NCI-H1417 (cell line): ENCODE measurements around the gene BRD2.

Experiments
- DNase-seq, 3 experiments: peaks; one replicate each; lab custom pipeline; 2025; lab: John Stamatoyannopoulos, UW

BRD2 gene

DNA sequence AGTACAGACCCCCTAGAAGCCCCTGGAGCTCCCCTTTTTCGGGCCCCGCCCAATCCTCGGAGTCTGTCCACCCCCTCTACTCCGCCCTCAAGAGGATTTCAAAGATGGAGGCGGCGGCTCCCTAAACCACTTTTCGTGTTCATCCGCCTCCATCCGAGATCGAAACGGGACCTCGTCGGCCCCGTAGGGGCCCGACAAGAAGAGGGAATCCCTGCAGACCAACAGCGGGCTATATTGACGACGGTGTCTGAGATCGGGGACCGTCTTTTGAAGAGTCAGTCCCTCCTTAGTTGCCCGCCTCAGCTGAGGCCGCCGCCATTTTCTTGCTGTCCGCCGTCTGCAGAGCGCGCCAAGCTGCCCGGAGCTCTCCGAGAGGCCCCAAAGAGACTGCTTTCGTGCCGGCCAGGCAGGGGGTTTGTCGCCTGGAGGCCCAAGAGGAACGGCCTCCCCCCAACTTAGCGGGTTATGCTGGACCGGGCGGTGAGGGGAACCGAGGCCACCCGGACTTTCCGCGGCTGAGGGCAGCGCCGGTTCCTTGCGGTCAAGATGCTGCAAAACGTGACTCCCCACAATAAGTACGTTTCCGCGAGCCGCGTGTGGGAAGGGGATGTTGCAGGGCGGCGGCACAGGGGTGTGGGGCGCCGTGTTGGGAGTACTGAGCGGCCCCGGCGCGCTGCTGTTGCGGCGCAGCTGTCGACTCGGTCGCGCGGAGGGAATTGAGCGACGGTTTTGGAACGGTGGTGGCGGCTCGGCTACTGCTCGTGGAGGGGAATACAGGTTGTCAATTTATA lies 4.2 kb downstream of the BRD2 start:
- peak in 2 of 3 experiments; percentile 59 to 71 for DNase-seq

GRCh38 chr6:32973144-32974015 lies 5.0 kb downstream of the BRD2 start:
- peak; percentile 31 to 82 (median 71) for DNase-seq

DNA sequence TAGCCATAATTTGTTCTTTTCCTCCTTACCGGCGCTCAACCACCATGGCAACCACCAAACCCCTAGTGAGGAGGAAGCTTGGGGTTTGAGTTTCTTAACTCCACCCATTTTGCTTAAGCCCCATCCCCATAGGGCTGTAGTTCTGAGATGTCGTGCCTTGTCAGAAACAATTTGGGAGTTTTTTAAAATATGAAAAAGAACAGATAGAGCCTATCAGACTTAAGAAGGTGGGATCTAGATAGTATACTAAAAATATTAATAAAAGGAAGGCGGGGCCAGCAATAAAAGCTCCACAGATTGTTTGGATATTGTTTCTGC lies 5.6 kb downstream of the BRD2 start:
- DNase-seq: peak in 1 of 3 experiments; percentile 59

GRCh38 chr6:32974541-32975308 lies 6.3 kb downstream of the BRD2 start:
- peak in 1 of 3 experiments; percentile 13 for DNase-seq

DNA sequence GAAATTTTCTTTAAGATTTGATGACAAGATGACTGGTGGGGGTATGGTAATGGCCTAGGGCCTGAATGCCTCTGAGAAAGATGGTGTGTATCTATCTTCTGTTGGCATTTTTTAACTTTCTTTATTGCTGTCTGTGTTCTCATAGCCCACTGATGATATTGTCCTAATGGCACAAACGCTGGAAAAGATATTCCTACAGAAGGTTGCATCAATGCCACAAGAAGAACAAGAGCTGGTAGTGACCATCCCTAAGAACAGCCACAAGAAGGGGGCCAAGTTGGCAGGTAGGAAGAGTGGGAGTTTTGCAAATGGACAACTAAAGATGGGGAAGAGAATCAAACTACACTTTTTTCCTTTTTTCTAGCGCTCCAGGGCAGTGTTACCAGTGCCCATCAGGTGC lies 7.5 kb downstream of the BRD2 start:
- DNase-seq: no peak

DNA sequence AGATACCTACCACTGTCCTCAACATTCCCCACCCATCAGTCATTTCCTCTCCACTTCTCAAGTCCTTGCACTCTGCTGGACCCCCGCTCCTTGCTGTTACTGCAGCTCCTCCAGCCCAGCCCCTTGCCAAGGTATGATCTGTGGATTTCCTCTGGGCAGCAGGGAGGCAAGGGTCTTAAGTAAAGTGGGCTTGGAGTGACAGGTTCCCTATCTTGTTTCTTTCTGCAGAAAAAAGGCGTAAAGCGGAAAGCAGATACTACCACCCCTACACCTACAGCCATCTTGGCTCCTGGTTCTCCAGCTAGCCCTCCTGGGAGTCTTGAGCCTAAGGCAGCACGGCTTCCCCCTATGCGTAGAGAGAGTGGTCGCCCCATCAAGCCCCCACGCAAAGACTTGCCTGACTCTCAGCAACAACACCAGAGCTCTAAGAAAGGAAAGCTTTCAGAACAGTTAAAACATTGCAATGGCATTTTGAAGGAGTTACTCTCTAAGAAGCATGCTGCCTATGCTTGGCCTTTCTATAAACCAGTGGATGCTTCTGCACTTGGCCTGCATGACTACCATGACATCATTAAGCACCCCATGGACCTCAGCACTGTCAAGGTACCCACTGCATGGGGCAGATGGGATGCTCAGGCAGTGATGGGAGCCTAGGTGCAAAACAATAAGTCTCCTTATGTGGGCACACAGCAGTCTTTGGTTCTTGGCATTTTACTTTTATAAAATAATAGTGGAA lies 8.1 kb downstream of the BRD2 start:
- no peak for DNase-seq

DNA sequence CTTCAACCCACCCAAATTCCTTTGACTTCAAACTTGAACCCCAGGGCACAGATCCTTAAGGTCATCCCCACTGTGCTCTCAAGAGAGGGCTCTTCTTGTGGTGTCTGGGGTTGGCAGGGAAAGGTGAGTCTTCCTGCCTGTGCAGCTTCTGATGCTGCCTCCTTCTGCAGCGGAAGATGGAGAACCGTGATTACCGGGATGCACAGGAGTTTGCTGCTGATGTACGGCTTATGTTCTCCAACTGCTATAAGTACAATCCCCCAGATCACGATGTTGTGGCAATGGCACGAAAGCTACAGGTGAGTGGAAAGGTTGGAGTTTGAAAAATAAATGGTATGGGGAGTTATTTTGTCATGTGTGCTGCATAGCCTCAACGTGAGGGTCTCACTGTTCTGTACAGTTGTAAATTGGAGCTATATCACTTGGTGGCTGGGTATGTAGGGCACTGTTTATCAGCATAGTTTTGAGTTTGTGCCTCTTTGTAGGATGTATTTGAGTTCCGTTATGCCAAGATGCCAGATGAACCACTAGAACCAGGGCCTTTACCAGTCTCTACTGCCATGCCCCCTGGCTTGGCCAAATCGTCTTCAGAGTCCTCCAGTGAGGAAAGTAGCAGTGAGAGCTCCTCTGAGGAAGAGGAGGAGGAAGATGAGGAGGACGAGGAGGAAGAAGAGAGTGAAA lies 9.0 kb downstream of the BRD2 start:
- no peak for DNase-seq

DNA sequence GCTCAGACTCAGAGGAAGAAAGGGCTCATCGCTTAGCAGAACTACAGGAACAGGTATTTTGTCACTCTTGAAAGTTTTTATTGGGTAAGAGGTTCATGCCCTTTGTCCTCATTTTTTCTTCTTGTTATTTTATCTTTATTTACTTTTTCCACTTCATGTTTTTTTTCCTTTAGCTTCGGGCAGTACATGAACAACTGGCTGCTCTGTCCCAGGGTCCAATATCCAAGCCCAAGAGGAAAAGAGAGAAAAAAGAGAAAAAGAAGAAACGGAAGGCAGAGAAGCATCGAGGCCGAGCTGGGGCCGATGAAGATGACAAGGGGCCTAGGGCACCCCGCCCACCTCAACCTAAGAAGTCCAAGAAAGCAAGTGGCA lies 9.5 kb downstream of the BRD2 start:
- DNase-seq: no peak

DNA sequence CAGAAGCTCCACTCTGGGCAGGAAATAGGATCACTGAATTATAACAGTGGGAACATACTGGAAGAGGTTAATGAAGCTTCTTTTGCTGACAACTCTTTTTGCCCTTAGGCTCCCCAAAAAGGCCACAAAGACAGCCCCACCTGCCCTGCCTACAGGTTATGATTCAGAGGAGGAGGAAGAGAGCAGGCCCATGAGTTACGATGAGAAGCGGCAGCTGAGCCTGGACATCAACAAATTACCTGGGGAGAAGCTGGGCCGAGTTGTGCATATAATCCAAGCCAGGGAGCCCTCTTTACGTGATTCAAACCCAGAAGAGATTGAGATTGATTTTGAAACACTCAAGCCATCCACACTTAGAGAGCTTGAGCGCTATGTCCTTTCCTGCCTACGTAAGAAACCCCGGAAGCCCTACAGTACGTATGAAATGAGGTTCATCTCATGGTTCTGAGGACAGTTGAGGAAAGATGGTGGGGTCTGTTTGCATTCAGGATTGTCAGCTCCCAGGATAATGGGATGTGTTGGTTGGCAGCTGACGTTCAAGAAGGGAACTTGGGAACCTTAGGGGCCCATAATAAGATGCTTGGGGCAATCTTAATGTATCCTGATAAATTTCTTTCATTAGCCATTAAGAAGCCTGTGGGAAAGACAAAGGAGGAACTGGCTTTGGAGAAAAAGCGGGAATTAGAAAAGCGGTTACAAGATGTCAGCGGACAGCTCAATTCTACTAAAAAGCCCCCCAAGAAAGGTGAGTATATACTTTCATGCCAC lies 11.5 kb downstream of the BRD2 start:
- no peak for DNase-seq

GRCh38 chr6:32980488-32981038 lies 12.2 kb downstream of the BRD2 start:
- no peak for DNase-seq

GRCh38 chr6:32982084-32982701 lies 13.8 kb downstream of the BRD2 start:
- peak; percentile 41 to 81 (median 73) for DNase-seq

DNA sequence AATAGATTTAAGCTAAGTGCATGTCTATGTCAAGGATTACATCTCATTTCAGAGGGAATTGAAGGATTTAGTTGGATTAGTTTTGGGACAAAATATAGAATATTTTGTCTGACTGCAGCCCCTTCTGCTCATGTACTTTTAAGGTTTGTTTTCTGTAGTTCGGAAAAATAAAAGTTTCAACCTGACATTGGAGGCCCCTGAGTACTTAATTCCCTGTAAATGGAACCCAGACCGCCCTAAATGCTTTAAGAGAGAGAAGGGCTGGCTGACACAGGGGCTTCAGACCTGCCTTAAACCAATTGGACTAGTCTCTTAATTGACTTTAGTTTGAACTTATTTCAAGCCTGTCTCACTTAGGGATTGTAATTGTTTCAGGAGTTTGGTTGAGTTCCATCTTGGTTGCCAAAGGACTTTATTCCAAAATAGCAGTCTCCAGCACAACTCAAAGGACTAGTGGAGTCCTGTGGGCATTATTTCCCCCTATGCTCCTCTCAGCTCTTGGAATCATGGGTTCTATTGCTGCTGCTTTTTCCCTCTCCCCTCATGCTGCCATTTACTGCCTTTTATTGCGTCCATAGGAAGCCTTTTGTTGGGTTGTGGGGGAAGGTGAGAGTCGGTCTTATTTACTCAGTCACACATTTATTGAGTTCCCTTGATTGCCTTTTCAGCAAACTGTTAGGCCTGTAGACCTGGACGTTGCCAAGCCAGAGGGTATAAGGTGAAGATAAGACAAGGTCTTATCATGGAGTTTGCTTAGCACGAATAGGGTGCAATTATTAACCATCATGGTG lies 14.5 kb downstream of the BRD2 start:
- peak in 2 of 3 experiments; percentile 19 to 54 for DNase-seq

DNA sequence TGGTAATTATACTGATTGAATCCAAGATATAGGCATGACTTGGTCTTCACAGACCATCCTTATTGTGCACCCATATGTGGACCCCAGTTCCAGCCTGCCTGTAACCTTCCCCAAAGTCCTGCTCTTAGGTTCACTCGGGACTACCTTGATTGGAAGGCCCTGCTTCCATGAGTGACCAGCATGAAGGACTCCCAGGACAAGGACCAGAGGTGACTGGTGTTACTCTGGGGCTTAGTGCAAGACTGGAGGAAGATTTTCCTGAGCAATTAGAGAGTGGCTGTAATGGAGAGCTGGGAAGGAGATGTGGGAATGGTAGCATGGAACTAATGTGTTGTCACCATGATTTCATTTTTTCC lies 15.1 kb downstream of the BRD2 start:
- no peak for DNase-seq

DNA sequence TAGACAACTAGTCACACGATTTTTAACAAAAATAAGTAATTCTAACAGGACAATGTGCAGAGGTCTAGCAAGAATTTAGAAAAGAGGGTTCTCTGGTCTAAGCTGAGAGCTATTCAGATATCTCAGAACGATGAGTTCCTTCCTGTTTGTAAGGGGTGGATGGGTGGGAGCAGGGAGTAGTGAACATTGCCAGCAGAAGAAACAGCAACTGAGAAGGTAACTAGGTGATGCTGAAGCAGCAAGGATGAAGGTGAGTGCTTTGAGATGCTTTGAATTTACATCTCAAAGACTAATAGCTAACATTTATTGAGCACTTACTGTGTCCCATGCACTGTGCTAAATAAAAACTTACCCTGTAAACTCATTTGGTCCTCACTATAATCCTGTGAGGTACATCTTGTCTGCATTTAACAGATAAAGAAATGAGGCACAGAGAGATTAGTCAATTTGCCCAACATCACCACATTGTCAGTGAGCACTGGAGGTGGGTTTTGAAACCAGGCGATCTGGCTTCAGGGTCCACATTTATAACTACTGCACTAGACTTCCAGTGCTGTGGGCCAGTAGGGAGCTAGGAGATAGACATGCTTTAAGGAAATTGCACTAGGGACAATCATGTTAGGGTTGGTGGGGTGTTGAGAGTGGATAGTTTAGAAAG lies 15.7 kb downstream of the BRD2 start:
- DNase-seq: no peak

- DNase-seq: peak; percentile 82 to 94 (median 92)
Measured at GRCh38 chr6:32984622-32985389, 16.4 kb downstream of the BRD2 start.

DNA sequence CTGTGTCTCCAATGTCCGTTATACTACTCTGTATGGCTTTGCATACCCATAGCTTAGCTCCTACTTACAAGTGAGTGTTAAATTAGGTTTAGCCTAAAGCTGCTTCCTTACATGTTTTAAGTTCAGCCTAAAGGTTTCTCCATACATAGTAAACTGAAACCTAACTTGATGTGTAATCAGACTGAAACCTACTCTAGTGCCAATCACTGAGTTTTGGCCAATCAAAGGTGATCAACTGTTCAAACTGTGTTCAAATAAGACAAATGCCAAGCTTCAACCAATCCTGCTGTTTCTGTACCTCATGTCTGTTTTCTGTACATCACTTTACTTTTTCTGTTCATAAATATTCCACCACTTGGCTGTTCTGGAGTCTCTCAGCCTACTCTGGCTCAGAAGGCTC lies 21.0 kb downstream of the BRD2 start:
- DNase-seq: no peak

DNA sequence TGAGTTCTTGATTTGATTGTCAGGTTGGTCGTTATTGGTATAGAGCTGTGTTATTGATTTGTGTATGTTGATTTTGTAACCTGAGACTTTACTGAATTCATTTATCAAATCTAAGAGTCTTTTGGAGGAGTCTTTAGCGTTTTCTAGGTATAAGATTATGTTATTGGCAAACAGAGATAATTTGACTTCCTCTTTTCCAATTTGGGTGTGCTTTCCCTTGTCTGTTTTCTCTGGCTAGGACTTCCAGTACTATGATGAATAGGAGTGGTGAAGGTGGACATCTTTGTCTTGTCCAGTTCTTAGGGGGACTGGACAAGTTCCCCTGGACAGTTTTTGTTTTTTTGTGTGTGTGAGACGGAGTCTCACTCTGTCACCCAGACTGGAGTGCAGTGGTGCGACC lies 23.6 kb downstream of the BRD2 start:
- DNase-seq: no peak
